GM19455 (cell line): Measurements from ENCODE around the gene CSTF2T.
"Not testable (repeated sequence)": the region's sequence is repeated elsewhere in the genome, so short reads cannot be mapped to it uniquely, and the experiment has no call there.

Experiments
- ATAC-seq: cut with Tn5 transposase; IDR thresholded peaks from one replicate; pipeline ENCODE4 v1.9.1; 2021; ENCODE audit not compliant: unreplicated experiment

Gene CSTF2T

DNA sequence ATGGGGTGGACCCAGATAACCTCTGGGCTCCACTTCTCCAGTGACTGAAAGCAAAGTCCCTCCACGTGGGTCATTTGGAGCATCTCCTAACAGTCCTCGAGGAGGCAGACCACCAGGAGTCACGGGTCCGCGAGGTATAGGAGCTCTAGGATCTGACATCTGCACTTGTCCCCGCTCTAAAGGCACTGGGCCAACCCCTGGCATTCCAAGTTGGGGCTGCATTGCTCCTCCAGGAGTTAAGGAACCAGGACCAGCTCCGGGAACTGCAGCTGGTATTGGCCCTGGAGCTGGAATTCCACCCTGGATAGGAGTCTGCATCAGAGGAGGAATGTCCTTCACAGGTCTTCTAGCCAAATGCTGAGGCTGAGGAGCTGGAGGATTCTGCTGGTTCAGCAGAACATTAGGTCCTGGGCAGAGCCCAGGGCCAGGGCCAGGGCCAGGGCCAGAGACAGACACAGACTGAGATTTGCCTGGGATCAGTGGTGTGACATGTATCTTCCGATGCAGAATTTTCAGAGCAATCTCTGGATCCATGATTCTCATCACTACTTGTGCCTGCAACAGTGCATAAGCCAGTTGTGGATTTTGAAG, 827 bp downstream of the CSTF2T start:
- ATAC-seq, result no peak

DNA sequence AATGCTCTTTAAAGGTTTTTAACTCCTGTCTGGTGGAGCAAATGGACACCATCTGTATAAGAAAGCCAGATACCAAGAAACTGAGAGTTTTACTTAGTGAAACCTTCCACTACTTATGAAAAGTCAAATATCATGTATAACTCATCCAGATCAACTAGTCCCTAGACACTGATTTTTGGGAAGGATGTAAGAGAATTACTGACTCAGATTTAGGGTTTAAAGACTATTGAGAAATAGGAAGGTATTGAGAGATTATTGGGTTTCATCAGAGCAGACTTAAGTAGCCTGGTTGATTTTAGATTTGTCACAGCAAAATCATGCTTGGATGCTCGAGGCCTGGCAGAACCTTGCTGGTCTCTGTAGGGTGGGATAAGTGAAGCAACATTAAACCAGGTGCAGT, 3.1 kb downstream of the CSTF2T start:
- no peak for ATAC-seq

DNA sequence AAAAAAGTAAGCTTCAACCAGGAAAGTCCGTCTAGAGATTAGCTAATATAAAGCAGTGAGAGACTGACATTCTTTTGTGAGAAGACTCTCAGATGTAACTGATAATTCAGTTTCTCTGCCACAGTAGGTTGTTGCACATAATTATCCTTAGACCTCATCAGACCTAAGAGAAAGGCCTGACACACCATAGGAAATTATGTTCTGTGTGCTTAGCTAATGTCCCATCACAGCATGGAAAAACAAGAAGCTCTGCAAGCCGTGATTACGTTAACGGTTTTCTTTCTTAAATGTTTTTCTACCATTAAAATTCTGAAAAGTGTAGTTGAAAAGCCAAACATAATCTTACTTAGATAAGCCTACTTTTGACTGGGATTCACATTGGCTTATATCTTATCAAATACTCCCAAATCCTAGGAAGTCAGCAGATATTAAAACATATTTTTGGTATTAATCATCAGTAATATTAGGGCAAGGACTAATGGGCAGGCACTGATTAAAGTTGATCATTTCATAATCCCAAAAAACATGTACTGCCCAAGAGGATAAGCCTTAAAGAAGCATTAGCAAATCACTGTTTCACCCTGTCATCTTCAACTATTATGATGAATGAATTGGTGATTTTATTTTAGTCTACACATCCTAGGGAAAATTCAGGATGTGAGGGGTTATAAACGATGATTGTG, 5.2 kb downstream of the CSTF2T start:
- no peak for ATAC-seq

DNA sequence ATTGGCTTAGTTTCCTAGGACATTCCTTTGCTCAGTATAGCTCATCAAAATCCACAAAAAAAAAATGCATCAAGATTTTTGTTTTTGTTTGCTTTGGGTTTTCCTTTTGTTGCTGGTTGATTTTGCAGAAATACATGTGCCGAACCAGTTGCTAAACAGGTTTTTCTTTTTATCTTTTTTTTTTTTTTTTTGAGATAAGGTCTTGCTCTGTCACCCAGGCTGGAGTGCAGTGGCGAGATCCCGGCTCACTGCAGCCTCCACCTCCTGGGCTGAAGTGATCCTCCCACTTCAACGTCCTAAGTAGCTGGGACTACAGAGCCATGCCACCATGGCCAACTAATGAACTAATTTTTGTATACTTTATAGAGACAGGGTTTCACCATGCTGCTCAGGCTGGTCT, 8.3 kb downstream of the CSTF2T start:
- ATAC-seq, result no peak

GRCh38 chr10:51689536-51689935, 9.9 kb downstream of the CSTF2T start:
- no peak for ATAC-seq

- not testable (repeated sequence) for ATAC-seq
Observed at GRCh38 chr10:51688826-51689225, 10.6 kb downstream of the CSTF2T start.

DNA sequence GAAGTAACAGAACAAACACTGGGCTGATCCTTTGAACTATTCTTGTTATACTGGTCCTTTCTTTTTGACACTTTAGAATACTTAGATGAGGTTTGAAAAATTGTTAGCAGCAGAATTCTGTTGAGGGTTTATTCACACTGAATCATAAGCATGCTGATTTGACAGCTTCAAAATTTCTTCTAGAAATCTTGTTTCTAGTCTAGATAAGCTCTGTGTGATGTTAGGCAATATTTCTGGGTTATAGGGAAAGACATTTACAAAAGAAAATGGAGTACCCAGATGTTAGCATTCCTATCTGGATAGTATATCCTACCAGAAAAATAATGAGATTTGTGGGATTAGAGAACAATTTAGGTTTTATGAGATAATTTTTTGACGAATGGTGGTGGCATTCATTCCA, 12.1 kb downstream of the CSTF2T start:
- ATAC-seq, result no peak

DNA sequence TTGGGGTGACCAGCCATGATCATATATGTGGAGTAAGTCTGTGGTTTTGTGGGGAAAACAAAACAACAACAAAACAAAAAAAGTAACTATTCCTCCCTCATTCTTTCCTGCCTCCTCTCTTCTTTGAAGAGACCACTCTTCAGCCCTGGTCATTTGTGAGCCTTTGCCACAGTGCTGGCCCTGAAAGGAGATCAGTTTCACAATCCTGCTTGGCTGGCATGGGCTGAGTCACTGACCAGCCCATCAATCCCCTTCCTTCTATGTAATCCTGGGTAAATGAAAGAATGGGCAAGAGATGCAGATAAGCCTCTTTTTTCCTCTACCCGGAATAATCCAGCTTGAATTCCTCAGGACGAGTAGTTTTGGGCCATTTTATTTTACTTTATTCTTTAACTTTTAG, 13.6 kb downstream of the CSTF2T start:
- no peak for ATAC-seq

GRCh38 chr10:51683031-51683691, 16.2 kb downstream of the CSTF2T start:
- ATAC-seq, result no peak

DNA sequence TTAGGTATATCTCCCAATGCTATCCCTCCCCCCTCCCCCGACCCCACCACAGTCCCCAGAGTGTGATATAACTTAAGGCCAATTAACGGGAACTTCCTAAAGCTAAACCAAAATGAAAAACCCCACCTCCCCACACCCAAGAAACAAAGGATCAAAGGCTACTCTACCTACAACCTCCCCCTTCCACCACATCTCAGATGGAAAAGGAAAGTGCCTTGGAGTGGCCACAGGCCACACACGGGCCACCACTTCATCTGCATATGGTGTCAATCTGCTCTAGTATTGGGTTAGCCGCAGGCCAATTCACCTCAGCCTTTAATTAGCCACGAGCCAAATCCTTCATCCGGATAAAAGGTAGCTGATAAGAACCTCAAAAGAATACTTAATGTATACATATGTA, 19.6 kb downstream of the CSTF2T start:
- ATAC-seq, result no peak

DNA sequence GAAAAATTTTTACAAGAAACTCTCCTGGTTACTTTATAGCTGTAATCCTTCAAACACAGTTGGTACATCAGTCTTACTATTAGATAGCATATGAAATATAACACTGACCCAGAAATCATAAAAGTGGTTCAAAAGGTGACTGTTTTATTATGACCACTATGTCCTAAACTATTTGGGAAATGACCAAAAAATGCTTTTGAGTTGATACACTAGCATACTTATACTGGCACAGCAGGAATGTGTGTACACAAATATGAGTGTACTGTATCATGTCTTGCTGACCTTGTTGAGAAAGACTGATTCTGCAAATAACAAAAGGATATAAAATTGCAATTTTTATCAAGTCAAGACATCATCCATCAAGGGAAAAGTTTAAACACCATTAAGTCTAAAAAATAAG, 24.3 kb downstream of the CSTF2T start:
- no peak for ATAC-seq

DNA sequence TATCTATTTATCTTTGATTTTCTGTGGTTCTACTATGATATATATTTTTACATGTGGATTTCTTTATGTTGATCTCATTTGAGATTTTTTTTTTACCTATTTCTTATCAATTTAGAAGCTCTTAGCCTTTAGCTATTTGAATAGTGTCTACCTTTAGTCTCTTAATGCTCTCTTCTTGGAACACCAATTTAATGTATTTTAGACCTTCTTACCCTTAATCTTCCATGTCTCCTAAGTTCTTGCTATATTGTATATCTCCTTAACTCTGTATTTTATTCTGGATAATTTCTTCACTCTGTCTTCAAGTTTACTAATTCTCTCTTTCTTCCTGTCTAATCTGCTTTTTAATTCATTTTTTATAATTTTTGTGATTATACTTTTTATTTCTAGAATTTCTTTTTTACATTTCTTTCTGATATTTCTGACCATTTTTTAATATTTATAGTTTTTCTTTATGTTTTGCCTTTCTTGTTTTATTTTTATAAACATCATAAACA, 27.3 kb downstream of the CSTF2T start:
- ATAC-seq, result no peak

- ATAC-seq, result no peak
Observed at GRCh38 chr10:51669041-51669440, 30.4 kb downstream of the CSTF2T start.

DNA sequence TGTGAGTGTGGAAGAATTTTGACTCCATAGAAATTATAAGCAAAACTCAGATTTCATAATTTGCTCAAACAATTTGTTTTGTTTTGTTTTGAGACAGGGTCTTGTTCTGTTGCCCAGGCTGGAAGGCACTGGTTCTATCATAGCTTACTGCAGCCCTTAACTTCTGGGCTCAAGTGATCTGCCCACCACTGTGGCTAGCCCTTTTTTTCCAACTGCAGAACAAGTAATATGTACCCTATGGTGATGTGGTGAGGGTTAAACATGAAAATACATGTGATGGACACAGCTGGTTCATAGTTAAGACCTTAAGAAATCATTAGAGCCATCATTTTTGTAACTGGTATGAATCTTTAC, 31.1 kb downstream of the CSTF2T start:
- no peak for ATAC-seq

- no peak for ATAC-seq
Observed at GRCh38 chr10:51667678-51668335, 31.6 kb downstream of the CSTF2T start.

DNA sequence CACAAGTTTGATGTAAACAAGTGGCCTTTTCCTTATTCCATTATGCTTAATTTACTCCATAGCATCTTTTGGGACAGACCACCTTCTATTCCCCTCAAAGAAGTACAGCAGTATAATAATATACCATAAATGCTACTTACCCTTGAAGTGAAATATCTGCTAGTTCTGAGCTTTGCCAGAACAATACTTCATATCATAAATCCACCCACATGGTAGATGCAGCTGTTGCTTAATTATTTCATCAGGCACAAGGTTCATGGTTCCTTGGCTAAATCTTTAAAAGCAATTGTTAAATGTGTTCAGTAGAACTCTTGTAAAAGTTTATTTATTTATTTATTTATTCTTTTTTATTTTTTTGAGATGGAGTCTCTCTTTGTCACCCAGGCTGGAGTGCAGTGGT, 32.9 kb downstream of the CSTF2T start:
- ATAC-seq, result no peak

DNA sequence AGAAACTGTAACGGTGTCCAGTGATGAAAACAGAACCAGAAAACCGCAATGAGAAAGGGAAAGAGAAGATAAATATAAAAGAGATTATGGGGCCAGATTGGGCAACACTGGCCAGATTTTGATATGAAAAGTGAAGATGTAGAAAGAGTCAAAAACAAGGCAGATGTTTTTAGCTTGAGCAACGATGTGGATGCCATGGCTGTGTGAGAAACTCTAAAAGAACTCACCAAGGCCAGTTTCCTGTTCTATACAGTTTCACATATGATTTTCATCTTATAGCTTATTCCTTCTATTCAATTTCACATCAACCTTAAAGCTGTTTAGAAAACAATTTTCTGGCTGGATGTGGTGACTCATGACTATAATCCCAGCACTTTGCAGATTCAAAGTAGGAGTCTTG, 36.3 kb downstream of the CSTF2T start:
- no peak for ATAC-seq

DNA sequence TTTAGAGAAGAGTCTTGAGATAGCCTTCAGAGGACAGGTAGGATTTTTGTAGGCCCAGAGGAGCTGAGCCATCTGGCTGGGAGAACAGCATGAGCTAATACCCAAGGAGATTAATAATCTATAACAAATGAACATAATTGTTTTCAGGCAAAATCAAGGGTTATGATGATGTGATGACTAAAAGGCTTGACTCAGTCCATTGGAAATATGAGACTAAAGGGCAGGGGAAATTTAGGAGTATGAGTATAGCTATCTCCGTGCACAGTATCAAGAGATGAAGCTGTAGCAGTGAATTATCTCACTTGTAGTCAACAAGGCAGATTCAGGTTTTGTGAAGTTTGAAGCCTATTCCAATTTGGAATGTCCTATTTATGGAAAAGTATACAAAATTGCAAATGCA, 40.1 kb downstream of the CSTF2T start:
- no peak for ATAC-seq

GRCh38 chr10:51658000-51658399, 41.4 kb downstream of the CSTF2T start:
- ATAC-seq, result no peak

DNA sequence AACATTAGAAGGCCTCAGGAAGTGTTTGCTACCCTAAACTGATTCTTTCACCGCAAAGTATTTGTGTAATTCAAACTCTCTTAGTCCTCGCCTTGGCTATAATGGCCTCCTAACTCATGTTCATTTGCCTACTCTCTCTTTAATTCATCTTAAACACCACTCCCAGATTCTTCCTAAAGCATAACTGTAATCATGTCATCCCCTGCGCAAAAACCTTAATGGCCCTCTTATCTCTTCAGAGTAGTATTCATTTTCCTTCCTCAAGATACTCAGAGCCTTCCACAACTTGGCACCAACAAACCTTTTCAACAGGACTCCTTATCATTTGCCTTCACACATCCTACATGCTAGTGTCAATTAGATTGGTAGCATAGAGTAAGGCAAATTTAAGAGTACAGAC, 42.9 kb downstream of the CSTF2T start:
- no peak for ATAC-seq

- ATAC-seq, result no peak
Observed at GRCh38 chr10:51654918-51655317, 44.5 kb downstream of the CSTF2T start.

GRCh38 chr10:51653025-51653424, 46.4 kb downstream of the CSTF2T start:
- no peak for ATAC-seq
